ENCODE data around the gene TSNAX.

DNA sequence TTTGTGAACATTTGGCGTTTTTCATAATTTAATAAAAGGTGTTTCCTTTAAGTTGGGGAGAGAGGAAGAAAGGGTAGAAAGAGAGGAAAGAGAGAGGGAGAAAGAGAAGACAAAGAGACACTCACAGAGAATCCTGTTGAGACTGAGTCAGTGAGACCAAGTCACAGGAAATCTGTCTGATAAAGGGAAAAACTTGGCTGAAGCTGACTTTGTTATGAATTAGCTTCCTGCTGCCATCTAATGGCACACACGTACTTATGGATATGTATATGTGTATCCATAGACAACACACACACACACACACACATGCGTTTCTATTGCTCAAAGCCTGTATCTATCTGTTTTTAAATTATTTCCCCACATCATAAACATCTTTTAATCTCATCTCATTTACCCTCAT lies 55.6 kb downstream of the TSNAX start:
- no peak for TF ChIP-seq CTCF (IDR thresholded peaks at IDR 0.05)
- no peak for TF ChIP-seq POLR2A (IDR thresholded peaks at IDR 0.05)
